Measurements from ENCODE around the gene TMEM128. TPM values are rescaled to one million over a fixed set of nuclear protein-coding genes. Genes with fewer than 3 reads are reported as not detected.
"Not testable (repeated sequence)": the region's sequence is repeated elsewhere in the genome, so short reads cannot be mapped to it uniquely, and the experiment has no call there.

TMEM128 gene
- total RNA-seq, 1 experiment from 2014 or later = 21.5 TPM

DNA sequence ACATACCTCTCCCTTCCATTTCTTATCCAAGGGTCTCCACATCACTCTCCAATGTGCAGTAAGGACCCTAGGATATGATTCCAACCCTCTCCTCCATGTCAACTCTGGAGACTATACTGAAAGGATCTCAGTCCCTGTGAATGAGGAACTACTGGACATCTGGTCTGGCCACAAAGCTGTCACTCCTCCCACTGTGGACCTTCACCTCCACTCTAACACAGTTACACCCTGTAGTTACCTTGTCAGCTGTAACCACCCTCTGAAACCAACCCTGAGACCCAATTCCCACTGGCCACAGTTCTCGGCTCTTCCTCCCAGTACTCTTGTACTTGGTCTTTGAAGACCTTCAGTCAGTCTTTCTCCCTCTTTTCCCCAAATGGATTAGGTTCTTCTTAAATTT is 2.9 kb downstream of the TMEM128 start:
- Histone ChIP-seq H2BK120ac (ENCODE audit: low read depth, low read length, poor library complexity, severe bottlenecking) (no peak overlapping the region), H2BK20ac (ENCODE audit: low read depth, low read length, poor library complexity, severe bottlenecking) (no peak overlapping the region), H4K20me1 (ENCODE audit: control insufficient read depth, insufficient read depth, insufficient read length) (no peaks in the 10 kb centered on the region), H4K91ac (ENCODE audit: insufficient read length, low read depth, low read length) (no peak overlapping the region), H3K18ac (ENCODE audit: insufficient read length, low read depth, low read length) (no peak overlapping the region), H3K4ac (ENCODE audit: low read depth, low read length) (no peak overlapping the region), H3K23ac (ENCODE audit: insufficient read length, low read depth, low read length) (no peak overlapping the region), H2BK5ac (ENCODE audit: insufficient read length, low read length) (no peak overlapping the region), H3K4me1 (ENCODE audit: insufficient read depth, low read length) (no peaks in the 10 kb centered on the region), H2AFZ (ENCODE audit: low read length) (no peak overlapping the region), H3K9ac (ENCODE audit: extremely low read depth, insufficient read length, low read length) (no peak overlapping the region), H2AK5ac (ENCODE audit: insufficient read length, low read length) (no peak overlapping the region), H3K9me3 (ENCODE audit: control insufficient read depth, low read depth, low read length) (no peaks in the 10 kb centered on the region), H2BK12ac (ENCODE audit: insufficient read length, low read depth, low read length) (no peak overlapping the region), H3K14ac (ENCODE audit: insufficient read depth, low read length) (no peak overlapping the region), H2BK15ac (ENCODE audit: low read depth, low read length) (no peak overlapping the region), H3K23me2 (ENCODE audit: insufficient read length, low read depth, low read length, poor library complexity, severe bottlenecking) (peaks cover 11% of the 10 kb centered on the region), H3K56ac (ENCODE audit: insufficient read length, low read depth, low read length) (no peak overlapping the region), H3K79me1 (ENCODE audit: insufficient read depth, low read depth, low read length, poor library complexity, severe bottlenecking) (peaks cover 2% of the 10 kb centered on the region), H3K27ac (ENCODE audit: insufficient read length, low read depth, low read length) (no peak overlapping the region), H4K8ac (replicated peaks; ENCODE audit: insufficient read length, low read depth, low read length) (no peak overlapping the region), H3K79me2 (ENCODE audit: insufficient read depth, low read length) (no peaks in the 10 kb centered on the region), H4K5ac (ENCODE audit: insufficient read length, low read depth, low read length) (no peak overlapping the region), H3T11ph (ENCODE audit: low read length) (no peak overlapping the region), H3K4me2 (ENCODE audit: insufficient read depth, insufficient read length, low read length) (no peak overlapping the region), H3K27me3 (ENCODE audit: insufficient read depth, low read length) (no peaks in the 10 kb centered on the region)
- H3K27ac Mint-ChIP-seq = no peak overlapping the region
- no peaks in the 10 kb centered on the region for H3K27me3 Mint-ChIP-seq (ENCODE audit: low read depth)
- H3K36me3 Mint-ChIP-seq (ENCODE audit: insufficient read depth in 1 of 3, low read depth in 3 of 3) = peaks cover 20 to 45% (median 42%) of the 10 kb centered on the region in 3 experiments; a peak in 6 of 7 replicates
- H3K9me3 Mint-ChIP-seq = no peaks in the 10 kb centered on the region
- no peak overlapping the region for H3K4me3 Mint-ChIP-seq
- TF ChIP-seq, protein P1, sequence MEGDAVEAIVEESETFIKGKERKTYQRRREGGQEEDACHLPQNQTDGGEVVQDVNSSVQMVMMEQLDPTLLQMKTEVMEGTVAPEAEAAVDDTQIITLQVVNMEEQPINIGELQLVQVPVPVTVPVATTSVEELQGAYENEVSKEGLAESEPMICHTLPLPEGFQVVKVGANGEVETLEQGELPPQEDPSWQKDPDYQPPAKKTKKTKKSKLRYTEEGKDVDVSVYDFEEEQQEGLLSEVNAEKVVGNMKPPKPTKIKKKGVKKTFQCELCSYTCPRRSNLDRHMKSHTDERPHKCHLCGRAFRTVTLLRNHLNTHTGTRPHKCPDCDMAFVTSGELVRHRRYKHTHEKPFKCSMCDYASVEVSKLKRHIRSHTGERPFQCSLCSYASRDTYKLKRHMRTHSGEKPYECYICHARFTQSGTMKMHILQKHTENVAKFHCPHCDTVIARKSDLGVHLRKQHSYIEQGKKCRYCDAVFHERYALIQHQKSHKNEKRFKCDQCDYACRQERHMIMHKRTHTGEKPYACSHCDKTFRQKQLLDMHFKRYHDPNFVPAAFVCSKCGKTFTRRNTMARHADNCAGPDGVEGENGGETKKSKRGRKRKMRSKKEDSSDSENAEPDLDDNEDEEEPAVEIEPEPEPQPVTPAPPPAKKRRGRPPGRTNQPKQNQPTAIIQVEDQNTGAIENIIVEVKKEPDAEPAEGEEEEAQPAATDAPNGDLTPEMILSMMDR (conservative IDR thresholded peaks at IDR 0.05) = no peak
- peaks cover 14 to 15% of the 10 kb centered on the region in 2 experiments for H3K4me1 Mint-ChIP-seq
- no CpG with 5 or more reads among the region's 1 CpG for WGBS (ENCODE audit: extremely low coverage, insufficient read length, low lambda C conversion rate)
- DNase-seq = no peak

- no CpG with 5 or more reads among the region's 3 CpGs for WGBS (ENCODE audit: extremely low coverage, insufficient read length, low lambda C conversion rate)
These were observed 8.5 kb downstream of the TMEM128 start for GRCh38 chr4:4239551-4239950.

More at GRCh38 chr4:4239551-4239950, 8.5 kb downstream of the TMEM128 start:
- not testable (repeated sequence) for H3K14ac ChIP-seq (ENCODE audit: insufficient read depth, low read length); H2AK5ac ChIP-seq (ENCODE audit: insufficient read length, low read length); H3K4me1 Mint-ChIP-seq; H3K79me2 ChIP-seq (ENCODE audit: insufficient read depth, low read length); H2BK15ac ChIP-seq (ENCODE audit: low read depth, low read length); H3K4me2 ChIP-seq (ENCODE audit: insufficient read depth, insufficient read length, low read length); H2BK5ac ChIP-seq (ENCODE audit: insufficient read length, low read length); DNase-seq; H3K18ac ChIP-seq (ENCODE audit: insufficient read length, low read depth, low read length); H3K9me3 ChIP-seq (ENCODE audit: control insufficient read depth, low read depth, low read length); H3K27me3 ChIP-seq (ENCODE audit: insufficient read depth, low read length); H3K9me3 Mint-ChIP-seq; H2BK12ac ChIP-seq (ENCODE audit: insufficient read length, low read depth, low read length); H3K4ac ChIP-seq (ENCODE audit: low read depth, low read length); H3K4me1 ChIP-seq (ENCODE audit: insufficient read depth, low read length); H2BK20ac ChIP-seq (ENCODE audit: low read depth, low read length, poor library complexity, severe bottlenecking); H4K5ac ChIP-seq (ENCODE audit: insufficient read length, low read depth, low read length); H3K27ac Mint-ChIP-seq; H3K4me3 Mint-ChIP-seq; H3K23me2 ChIP-seq (ENCODE audit: insufficient read length, low read depth, low read length, poor library complexity, severe bottlenecking); H4K8ac ChIP-seq (replicated peaks; ENCODE audit: insufficient read length, low read depth, low read length); H3K27me3 Mint-ChIP-seq (ENCODE audit: low read depth); H3T11ph ChIP-seq (ENCODE audit: low read length); H3K79me1 ChIP-seq (ENCODE audit: insufficient read depth, low read depth, low read length, poor library complexity, severe bottlenecking); H2BK120ac ChIP-seq (ENCODE audit: low read depth, low read length, poor library complexity, severe bottlenecking); H2AFZ ChIP-seq (ENCODE audit: low read length); H3K23ac ChIP-seq (ENCODE audit: insufficient read length, low read depth, low read length); H4K91ac ChIP-seq (ENCODE audit: insufficient read length, low read depth, low read length); H3K27ac ChIP-seq (ENCODE audit: insufficient read length, low read depth, low read length); H3K9ac ChIP-seq (ENCODE audit: extremely low read depth, insufficient read length, low read length); H3K56ac ChIP-seq (ENCODE audit: insufficient read length, low read depth, low read length); H4K20me1 ChIP-seq (ENCODE audit: control insufficient read depth, insufficient read depth, insufficient read length)
- peaks cover 17 to 62% (median 52%) of the 10 kb centered on the region in 3 experiments; a peak in 6 of 7 replicates for H3K36me3 Mint-ChIP-seq (ENCODE audit: insufficient read depth in 1 of 3, low read depth in 3 of 3)
